GM21786 (cell line): ENCODE data around the gene ARHGAP23.
"Not testable (repeated sequence)": the region's sequence is repeated elsewhere in the genome, so short reads cannot be mapped to it uniquely, and the experiment has no call there.

Source experiments
- ATAC-seq: cut with Tn5 transposase; IDR thresholded peaks from one replicate; pipeline ENCODE4 v1.9.1; 2021; ENCODE audit not compliant: unreplicated experiment

ARHGAP23 gene

DNA sequence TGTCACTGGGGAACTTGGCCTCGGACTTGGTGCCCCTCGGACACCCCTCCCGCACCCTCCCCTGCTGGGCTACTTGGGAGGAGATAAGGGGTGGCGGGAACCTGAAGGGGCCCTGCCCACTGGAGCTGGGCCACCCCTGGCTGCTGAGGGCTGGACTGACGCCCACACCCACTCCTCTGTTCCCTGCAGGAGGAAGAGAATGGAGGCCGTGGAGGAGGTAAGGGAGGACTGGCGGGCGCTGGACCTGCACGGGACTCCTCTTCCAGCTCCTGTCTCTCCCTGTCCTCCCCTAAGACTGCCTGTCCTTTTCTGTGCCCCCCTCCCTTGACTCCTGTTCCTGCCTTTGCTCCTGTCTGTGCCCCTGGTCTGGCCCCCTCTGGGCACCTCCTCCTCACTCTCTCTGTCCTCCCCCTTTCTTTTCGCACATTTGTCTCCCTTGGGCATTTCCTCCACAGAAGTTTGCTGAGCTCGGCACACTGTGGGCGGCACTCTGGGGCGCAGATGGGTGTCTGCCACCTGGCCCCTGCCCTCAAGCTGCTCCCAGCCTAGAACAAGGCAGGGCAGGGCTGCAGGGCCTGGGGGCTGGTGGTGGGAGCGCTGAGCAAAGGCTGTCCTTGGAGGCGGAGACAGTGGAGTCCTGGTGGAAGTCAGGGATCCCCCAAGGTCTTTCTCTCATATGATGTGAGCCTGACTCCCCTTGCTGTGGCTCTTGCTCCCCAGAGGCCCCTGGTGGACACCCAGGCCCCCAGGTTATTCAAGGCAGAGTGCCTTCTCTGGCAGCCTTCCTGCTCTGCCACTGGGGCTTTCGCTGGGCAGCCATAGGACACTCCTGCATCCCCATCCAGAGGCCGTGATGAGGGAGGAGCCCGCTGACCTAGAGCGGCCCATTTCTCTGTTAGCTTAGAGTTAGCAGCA lies 32.7 kb downstream of the ARHGAP23 start:
- no peak for ATAC-seq

DNA sequence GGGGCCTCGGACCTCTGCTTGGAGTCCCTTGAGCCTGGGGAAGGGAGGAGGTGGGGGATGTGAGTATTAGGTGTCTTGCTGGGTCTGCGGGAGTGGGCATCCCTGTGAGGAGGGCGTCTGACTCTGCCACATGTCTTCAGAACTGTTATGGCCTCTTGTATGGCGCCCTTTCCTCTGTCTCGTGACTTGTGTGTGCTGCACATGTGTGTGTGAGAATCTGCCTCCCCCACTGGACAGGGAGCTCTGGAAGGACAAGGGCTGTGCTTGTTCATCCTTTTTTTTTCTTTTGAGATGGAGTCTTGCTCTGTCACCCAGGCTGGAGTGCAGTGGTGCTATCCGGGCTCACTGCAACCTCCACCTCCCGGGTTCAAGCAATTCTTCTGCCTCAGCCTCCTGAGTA lies 33.4 kb downstream of the ARHGAP23 start:
- ATAC-seq, result no peak

- ATAC-seq, result no peak
Observed at GRCh38 chr17:38463451-38463858, 35.2 kb downstream of the ARHGAP23 start.

DNA sequence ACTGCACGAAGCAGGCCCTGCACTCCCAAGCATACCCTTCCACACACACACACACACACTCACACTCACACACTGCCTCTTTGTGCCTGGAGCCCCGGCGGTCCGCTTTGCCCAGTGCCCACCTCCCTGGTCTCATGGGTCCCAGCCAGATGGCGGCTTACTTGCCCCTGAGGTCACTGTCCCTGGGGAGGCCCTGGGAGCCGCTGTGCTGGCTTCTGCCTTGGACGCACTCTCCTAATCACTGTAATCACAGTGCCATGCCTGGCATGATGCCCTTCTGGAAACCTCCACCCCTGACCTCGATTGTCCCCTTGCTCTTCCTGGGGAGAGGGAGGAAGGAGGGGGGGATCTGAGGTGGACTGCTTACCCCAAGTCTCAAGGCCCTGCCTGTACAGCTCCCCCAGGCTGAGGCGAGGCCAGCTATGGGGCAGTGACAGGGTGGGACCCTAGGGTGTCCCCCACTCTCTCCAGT lies 36.0 kb downstream of the ARHGAP23 start:
- no peak for ATAC-seq

DNA sequence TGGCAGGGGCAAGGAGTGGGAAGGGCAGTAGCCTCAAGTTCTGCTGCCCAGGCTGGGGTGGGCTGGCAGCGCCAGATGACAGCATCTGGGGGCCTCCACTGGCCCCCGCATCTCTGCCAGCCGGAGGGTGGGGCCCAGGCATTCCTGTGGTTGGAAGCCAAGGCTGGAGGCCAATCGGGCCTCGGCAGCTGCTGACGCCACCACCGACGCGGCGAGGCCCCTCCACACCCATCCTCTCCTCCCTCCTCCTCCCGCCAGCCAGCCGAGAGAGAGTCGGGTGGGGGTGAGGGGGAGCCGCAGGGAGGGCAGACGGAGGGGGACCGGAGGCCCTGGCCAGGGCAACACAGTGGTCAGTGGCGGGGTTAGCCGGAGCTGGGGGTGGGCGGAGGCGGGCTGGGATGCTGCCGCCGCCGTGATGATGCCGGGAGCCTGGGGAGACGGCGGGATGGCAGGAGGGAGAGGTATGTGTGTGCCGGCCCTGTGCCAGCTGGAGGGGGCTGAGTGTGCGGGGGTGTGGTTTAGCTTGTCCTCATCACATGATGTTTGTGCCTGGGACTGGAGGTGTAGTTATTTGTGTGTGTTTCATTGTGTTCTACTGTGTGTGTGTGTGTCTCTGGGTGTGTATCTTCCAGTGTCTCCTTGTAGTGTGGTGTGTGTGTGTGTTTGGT lies 36.6 kb downstream of the ARHGAP23 start:
- no peak for ATAC-seq

- ATAC-seq, result no peak
Observed at GRCh38 chr17:38465391-38466345, 37.4 kb downstream of the ARHGAP23 start.

DNA sequence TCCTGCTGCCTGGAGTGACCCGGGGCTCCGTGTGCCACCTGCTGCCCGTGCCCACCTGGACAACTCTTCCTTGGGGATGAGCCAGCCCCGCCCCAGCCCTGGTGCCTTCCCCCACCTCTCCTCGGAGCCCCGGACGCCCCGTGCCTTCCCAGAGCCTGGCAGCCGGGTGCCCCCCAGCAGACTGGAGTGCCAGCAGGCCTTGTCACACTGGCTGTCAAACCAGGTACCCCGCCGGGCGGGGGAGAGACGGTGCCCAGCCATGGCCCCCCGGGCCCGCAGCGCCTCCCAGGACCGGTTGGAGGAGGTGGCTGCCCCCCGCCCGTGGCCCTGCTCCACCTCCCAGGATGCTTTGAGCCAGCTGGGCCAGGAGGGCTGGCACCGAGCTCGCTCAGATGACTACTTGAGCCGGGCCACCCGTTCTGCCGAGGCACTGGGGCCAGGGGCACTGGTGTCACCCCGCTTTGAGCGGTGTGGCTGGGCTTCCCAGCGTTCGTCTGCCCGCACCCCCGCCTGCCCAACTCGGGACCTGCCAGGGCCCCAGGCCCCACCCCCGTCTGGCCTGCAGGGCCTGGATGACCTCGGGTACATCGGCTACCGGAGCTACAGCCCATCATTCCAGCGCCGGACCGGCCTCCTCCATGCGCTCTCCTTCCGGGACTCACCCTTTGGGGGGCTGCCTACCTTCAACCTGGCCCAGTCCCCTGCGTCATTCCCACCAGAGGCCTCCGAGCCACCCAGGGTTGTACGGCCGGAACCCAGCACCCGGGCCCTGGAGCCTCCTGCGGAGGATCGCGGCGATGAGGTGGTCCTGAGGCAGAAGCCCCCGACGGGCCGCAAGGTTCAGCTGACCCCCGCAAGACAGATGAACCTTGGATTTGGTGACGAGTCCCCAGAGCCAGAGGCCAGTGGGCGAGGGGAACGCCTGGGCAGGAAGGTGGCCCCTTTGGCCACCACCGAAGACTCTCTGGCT lies 38.4 kb downstream of the ARHGAP23 start:
- no peak for ATAC-seq

DNA sequence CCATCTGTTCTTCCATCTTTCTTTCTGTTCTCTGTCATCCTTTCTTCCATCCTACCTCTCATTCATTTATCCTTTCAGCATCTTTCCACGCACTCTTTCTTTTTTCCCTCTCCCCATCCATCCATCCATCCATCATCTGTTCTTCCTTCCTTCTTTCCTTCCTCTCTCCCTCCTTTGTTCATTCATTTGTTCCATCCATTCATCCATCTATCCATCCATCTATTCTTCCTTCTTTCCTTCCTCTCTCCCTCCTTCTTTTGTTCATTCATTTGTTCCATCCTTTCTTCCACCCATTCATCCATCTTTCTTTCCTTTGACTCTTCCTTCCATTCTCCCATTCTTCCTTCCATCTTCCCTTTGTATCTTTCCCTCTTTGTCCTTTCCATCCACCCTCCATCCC lies 39.2 kb downstream of the ARHGAP23 start:
- no peak for ATAC-seq

DNA sequence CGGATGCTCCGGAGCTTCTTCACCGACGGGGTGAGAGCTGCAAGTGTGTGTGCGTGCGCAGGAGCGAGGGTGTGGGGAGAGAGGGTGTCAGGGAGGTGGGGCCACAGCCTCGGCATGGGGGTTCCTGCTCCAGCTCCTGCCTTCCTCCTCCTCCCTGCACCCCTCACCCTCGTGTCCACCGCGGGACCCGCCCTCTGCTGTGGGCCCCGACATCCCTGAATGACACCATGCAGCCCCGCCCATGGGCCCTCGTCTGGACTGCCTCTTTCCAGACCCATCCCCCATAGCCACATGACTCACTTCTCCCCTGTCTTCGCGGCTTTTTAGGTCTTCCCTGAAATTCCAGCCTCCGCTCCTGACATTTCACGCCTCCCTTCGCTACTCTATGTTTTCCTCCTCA lies 41.6 kb downstream of the ARHGAP23 start:
- no peak for ATAC-seq

DNA sequence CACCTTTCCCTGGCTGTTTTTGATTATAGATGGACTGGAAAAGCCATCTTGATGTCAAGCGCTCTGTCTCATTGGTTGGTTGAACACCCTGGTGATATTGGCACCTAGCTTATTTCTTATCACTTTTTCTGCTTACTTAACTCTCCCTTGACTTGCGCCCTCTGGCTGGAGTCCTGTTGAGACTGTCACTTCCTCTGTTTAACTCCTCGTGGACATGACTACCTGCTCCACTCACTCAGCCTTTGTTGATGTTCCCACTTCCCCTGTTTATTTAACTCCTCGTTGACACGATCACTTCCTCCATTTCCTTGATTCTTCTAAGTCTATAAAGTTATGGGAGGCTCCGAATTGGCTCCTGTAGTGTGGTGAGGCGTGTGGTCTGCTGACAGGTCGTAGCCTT lies 43.0 kb downstream of the ARHGAP23 start:
- not testable (repeated sequence) for ATAC-seq

GRCh38 chr17:38474666-38475065 lies 46.4 kb downstream of the ARHGAP23 start:
- not testable (repeated sequence) for ATAC-seq

GRCh38 chr17:38476549-38476948 lies 48.3 kb downstream of the ARHGAP23 start:
- ATAC-seq, result no peak

DNA sequence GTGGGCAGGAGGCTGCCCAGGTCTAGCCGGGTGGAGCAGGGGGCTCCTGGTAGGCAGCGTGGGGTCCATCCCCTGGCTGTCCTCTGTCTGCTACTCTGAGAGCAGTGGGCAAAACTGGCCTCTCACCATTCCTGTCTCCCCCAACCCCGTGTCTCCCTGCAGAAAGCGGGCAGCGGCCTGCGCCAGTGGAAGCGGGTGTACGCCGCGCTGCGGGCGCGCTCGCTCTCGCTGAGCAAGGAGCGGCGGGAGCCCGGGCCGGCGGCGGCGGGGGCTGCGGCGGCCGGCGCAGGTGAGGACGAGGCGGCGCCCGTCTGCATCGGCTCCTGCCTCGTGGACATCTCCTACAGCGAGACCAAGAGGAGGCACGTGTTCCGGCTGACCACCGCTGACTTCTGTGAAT lies 49.2 kb downstream of the ARHGAP23 start:
- not testable (repeated sequence) for ATAC-seq

- not testable (repeated sequence) for ATAC-seq
Observed at GRCh38 chr17:38477951-38478350, 49.7 kb downstream of the ARHGAP23 start.

DNA sequence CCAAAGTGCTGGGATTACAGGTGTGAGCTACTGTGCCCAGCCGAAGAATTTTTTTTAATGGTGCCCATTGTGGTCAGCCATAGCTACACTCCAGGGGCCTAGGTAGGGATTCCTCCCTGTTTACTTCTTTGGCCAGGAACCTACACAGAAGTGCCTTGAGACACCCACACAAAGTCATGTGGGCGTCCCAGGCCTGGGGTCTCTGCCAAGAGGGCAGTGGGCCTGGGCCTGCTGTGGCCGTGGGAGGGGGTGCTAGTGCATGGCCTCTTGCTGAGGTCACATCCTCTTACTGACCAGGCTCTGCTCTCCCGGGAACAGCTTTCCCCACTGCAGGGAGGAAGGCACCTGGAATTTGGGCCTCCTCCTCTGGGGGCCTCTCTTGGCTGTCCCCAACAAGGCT lies 50.4 kb downstream of the ARHGAP23 start:
- ATAC-seq, result not testable (repeated sequence)

DNA sequence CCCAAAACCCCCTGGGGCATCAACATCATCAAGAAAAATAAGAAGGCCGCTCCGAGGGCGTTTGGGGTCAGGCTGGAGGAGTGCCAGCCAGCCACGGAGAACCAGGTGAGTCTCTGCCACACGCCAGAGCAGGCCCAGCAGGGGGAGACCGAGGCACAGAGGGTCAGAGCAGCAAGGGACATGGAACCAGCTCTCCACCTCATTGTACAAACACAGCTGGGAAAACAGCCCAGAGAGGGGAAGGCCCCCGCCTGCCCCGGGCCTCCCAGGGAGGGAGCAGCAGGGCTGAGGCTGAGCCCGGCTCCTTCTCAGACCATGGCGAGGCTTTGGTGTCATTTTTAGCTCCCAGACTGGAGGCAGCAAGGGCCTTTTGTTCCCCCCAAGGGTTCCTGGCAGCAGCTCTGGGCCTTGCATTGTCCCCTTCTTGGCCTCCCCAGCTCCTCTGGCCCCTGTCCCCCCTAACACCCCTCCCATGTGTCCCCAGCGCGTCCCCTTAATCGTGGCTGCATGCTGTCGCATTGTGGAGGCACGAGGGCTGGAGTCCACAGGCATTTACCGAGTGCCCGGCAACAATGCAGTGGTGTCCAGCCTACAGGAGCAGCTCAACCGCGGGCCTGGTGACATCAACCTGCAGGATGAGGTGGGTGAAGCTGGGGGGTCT lies 53.9 kb downstream of the ARHGAP23 start:
- not testable (repeated sequence) for ATAC-seq

DNA sequence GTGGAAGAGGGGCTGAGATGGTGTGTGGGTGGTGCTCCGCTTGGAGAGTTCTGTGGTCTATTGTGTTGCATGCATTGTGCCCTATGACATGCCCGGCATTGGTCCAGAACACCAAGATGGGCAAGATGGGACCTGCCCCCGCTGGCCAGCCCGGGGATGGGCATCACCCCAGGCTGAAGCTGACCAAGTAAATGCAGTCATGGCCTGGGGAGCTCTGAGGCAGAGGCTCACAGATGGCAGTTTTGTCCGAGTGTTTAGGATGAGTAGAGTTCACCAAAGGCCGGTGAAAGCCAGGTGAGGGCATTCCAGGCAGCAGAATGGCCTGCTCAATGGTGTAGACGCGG lies 54.4 kb downstream of the ARHGAP23 start:
- ATAC-seq, result not testable (repeated sequence)

DNA sequence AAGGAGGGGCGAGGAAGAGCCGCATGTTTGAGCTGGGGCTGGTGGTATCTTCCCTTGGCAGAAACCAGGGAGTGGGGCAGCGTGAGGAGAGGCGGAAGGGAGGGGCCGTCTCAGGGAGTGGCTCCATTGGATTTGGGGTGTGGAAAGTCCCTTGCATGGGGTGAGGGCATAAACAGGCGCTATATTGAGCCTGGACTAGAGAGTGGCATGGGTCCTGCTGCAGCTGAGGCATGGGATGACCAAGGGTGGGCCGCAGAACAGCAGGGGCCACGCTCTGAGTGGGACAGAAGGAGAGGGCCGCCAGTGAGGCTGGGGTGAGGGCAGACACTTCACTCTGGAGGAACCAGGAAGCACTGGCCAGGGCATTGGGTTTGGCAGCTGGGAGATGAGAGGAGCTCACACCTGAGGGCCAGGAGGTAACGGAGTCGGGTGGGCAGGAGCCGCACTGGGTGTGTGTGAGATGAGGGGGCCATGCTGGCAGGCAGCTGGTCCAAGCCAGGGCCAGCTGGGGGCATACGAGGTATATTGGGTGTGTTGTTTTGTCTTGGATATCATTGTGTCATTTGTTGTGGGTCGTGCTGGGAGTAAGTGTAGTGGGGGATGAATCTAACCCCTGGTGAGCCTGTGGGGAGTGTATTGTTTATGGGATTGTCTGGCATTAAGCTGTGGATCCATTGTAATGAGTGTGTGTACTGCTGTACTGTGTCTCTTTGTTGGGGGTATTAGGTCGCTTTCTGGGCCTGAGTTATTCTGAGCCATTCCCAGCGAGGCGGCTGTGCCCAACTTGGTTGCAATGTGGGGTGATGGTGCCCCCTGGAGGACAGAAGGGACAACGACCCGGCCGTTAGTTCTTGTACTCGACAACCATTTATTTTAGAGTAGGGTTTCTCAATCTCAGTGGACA lies 56.2 kb downstream of the ARHGAP23 start:
- not testable (repeated sequence) for ATAC-seq

DNA sequence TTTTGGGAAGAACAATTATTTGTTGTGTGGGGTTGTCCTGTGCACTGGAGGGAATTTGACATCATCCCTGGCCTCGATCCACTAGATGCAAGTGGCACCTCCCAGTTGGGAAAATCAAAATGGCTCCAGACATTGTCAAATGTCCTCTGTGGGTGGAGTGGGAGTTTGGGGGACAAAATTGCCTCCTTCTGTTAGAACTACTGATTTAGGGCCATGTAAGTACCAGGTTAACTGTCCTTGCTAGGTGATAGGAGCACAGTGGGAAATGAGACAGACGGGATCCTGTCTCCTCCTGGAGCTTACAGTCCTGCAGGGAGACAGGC lies 56.8 kb downstream of the ARHGAP23 start:
- no peak for ATAC-seq
